BJ (cell line): ENCODE results near the gene NPAS2. TPM values are rescaled to one million over a fixed set of nuclear protein-coding genes. Genes with fewer than 3 reads are reported as not detected.

Experiments used
- CTCF ChIA-PET: fragments of 350-600 bp; formaldehyde crosslinking; extraction: SDS; loops from one replicate; lab custom pipeline; 2021; ENCODE audit warnings: antibody characterized with exemption, inconsistent platforms; lab: Yijun Ruan, JAX
- POLR2A ChIA-PET: fragments of 300-600 bp; sonication (Branson Sonifier 250); formaldehyde crosslinking; extraction: SDS; loops from one replicate; lab custom pipeline; 2021; ENCODE audit warnings: antibody characterized with exemption; lab: Charles Lee
- DNase-seq: peaks from one replicate; pipeline ENCODE4 v3.0.0-alpha.2; 2011; ENCODE audit warnings: low read depth
- H3K27me3 ChIP-seq: 2 replicates; pipeline ENCODE4 v1.6.0; 2011; ENCODE audit warnings: low read length; ENCODE audit not compliant: control insufficient read depth, insufficient read depth
- H3K36me3 ChIP-seq: 2 replicates; pipeline ENCODE4 v1.5.1; 2011; ENCODE audit warnings: low read length; ENCODE audit not compliant: control insufficient read depth, insufficient read depth
- H3K4me3 ChIP-seq: 2 replicates; pipeline ENCODE4 v1.5.1; 2011; ENCODE audit warnings: low read depth, mild to moderate bottlenecking, control low read depth, low read length
- CTCF ChIP-seq: IDR thresholded peaks from 2 replicates; pipeline ENCODE4 v1.5.1; 2011; ENCODE audit warnings: low read depth, mild to moderate bottlenecking, control low read depth, inconsistent platforms, low read length, moderate library complexity; ENCODE audit not compliant: insufficient read depth
- polyA plus RNA-seq: library from polyadenylated mRNA; depleted of rRNA; stranded (reverse); fragments of >200 nt; gene quantifications from 2 replicates; pipeline ENCODE4 v1.2.3, GENCODE V29; 2011

The NPAS2 gene
- polyA plus RNA-seq, 1 experiment = 13.1 TPM

GRCh38 chr2:100823665-100824438 lies 3.9 kb downstream of the NPAS2 start:
- POLR2A ChIA-PET = interaction anchor here (0.6 kb wide), 1 partner anchor 341 kb away, joined by 5 read pairs; no protein-coding TSS in a partner anchor

DNA sequence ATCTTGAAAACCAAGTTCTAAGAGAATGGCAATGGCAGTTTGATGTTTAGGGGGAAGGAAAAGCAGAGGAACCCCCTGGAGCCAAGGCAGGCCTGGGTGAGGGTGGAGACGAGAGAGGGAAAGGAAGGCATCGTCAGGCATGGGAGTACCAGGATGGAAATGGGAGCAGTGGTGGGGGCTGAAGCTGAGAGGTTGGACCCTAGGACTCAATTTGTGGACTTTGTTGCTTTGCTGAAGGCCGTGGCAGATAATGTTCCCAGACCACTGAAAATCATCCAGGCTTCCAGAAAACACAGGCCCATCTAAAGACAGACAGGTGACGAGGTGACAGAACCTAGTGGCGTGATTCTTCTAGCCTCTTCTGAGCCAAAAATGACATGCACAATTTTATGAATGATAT lies 4.9 kb downstream of the NPAS2 start:
- TF ChIP-seq CTCF = no peak
- ChIA-PET POLR2A (no interaction called here), CTCF (no interaction called here)
- no peak overlapping the region for H3K4me3 ChIP-seq
- no peaks in the 10 kb centered on the region; the same call in 1 of the 2 replicates for H3K36me3 ChIP-seq
- DNase-seq = no peak
- H3K27me3 ChIP-seq = no peaks in the 10 kb centered on the region

More at GRCh38 chr2:100823665-100824438, 3.9 kb downstream of the NPAS2 start:
- no peaks in the 10 kb centered on the region for H3K27me3 ChIP-seq
- no peaks in the 10 kb centered on the region; the same call in 1 of the 2 replicates for H3K36me3 ChIP-seq
- CTCF ChIA-PET = interaction anchor here (0.7 to 1.7 kb wide), 2 partner anchors 10 to 81 kb away, joined by 3 read pairs; no protein-coding TSS in a partner anchor
- no peak for DNase-seq
- no peak for TF ChIP-seq CTCF
- no peak overlapping the region for H3K4me3 ChIP-seq

DNA sequence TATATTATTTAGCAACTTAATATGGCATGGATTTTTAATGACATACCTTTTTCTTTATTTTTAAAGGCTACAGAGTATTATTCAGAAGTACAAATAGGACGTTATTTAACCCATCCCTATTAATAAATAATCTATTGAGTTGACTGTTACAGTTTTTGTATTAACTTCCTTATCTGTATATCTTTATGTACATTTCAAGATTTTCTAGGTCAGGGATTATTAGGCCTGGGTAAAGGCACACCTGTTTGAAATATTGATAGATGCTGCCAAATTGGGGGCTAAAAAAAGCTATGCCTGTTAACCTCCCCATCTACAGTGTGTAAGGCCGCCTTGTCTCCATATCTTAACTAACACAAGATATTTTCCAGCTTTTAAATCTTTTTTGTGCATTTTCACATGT lies 6.6 kb downstream of the NPAS2 start:
- POLR2A ChIA-PET = no interaction called here

DNA sequence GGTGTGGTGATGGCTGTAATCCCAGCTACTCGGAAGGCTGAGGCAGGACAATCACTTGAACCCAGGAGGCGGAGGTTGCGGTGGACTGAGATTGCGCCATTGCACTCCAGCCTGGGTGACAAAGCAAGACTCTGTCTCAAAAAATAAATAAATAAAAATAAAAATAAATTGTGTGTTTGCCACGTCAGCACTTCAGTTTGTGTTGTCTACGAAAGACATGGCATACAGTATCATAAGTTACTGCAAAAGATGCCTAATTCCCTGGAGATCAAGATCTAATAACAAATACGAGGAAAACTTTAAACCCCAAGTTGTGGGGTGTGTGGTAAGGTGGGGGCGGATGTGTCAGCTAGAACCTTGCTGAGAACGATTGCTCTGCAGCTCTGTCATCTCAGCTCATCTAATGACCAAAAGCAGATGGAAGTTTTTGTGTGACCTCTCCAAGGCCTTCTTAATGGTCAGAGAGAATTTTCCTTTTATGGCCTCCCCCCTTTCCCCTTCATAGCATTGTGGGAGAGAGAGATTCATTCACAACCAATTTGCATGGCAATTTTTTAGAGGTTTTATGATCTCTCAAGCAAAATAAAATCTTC lies 11.3 kb downstream of the NPAS2 start:
- ChIA-PET POLR2A (no interaction called here), CTCF (no interaction called here)
- DNase-seq = no peak
- no peaks in the 10 kb centered on the region for H3K27me3 ChIP-seq
- no peak overlapping the region for H3K4me3 ChIP-seq
- H3K36me3 ChIP-seq = no peaks in the 10 kb centered on the region
- TF ChIP-seq CTCF = no peak

More for the DNA sequence above, 6.6 kb downstream of the NPAS2 start:
- TF ChIP-seq CTCF = no peak
- H3K4me3 ChIP-seq = no peak overlapping the region
- no peak for DNase-seq
- H3K27me3 ChIP-seq = no peaks in the 10 kb centered on the region
- CTCF ChIA-PET = interaction anchor here (1.4 kb wide), 1 partner anchor 96 kb away, joined by 5 read pairs; no protein-coding TSS in a partner anchor
- H3K36me3 ChIP-seq = no peaks in the 10 kb centered on the region; the same call in 1 of the 2 replicates

DNA sequence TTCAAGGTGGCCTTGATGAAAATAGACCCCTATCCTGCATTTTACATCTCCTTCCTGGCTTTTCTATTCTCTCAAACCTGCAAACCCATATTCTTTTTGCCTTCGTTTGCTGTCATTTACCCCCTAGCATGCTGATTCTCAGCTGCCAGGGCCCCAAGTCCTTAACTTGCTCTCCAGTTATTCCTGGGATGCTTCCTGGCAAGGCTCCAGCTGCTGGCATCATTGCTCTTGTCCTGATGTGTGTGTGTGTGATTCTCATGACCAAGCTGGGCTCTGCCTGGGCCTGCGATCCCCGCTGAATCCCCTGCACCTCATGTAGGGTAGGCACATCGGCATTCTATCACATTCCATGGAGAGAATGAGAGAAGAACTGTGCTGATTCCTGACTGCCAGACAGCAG lies 11.9 kb downstream of the NPAS2 start:
- ChIA-PET CTCF (interaction anchor here (1.4 kb wide), 1 partner anchor 24 kb away, joined by 4 read pairs; no protein-coding TSS in a partner anchor), POLR2A (no interaction called here)
- Histone ChIP-seq H3K4me3 (no peak overlapping the region), H3K27me3 (no peaks in the 10 kb centered on the region), H3K36me3 (no peaks in the 10 kb centered on the region)
- TF ChIP-seq CTCF = no peak
- DNase-seq = no peak
